CD4-positive, alpha-beta T cell treated with Interleukin-4 for 4 hours (primary cell): ENCODE results near the gene SARS2.
"Not testable (repeated sequence)": the region's sequence is repeated elsewhere in the genome, so short reads cannot be mapped to it uniquely, and the experiment has no call there.

Source experiments
- DNase-seq: peaks from one replicate; pipeline ENCODE4 v3.0.0-alpha.2; 2020

SARS2 gene

DNA sequence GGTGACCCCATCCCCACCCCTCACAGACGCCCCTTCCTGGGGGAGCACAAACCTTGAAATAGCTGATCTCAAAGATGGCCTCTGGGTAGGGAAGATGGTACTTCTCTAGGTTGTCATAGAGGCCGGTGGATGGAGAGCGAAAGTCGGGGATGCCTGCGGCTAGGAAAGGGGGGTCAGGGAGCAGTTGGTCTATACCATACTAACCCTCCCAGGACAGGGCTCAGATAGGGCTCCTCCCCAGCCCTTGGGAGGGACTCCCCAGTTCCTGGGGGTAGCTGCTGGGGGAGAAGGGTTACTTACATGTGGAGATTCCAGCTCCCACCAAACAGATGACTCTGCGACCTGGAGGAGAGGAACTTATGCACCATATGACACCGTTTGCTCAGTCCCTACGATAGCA, 40.8 kb downstream of the SARS2 start:
- DNase-seq: no peak

- no peak for DNase-seq
Observed at GRCh38 chr19:38888876-38889275, 41.7 kb downstream of the SARS2 start.

GRCh38 chr19:38884691-38885090, 45.9 kb downstream of the SARS2 start:
- not testable (repeated sequence) for DNase-seq

GRCh38 chr19:38883286-38883685, 47.3 kb downstream of the SARS2 start:
- DNase-seq: no peak

GRCh38 chr19:38880882-38881609, 49.5 kb downstream of the SARS2 start:
- no peak for DNase-seq

DNA sequence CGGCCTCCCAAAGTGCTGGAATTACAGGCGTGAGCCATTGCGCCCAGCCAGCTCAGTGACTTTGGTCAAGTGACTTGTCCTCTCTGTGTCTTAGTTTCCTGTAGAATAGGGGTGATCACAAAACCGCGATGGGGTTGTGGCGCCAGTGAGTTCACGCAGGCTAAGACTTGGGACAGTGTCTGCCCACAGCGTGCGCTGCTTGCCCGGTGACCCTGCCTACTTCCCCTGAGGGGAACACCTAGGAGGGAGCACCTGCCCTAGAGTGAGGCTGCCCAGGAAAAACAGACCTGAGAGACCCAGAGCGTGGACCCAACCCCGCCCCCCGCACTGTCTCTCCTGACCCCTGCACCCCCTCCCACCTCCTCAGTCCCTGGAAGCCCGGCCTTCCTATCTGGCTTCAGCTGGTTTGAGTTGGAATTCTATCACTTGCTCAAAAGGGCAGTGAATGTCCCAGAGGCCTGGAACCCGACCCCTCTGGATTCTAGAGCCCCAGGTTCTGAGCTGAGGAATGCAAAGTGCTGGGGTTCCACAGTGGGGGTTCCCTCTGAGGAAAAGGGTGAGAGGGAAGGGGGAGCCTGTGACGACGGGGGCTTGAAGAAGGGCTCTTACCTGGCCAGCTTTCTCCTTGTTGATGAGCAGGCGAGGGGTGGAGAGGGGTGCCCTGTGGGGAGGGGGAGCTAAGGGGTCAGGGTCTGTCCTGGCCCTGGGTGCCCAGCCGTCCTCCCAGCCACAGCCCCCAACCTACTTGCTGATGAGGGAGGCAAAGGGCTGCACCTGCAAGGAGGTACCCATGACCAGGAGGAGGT, 50.3 kb downstream of the SARS2 start:
- DNase-seq: no peak

- DNase-seq: no peak
Observed at GRCh38 chr19:38879400-38879751, 51.2 kb downstream of the SARS2 start.

- DNase-seq: no peak
Observed at GRCh38 chr19:38878575-38879399, 51.8 kb downstream of the SARS2 start.

DNA sequence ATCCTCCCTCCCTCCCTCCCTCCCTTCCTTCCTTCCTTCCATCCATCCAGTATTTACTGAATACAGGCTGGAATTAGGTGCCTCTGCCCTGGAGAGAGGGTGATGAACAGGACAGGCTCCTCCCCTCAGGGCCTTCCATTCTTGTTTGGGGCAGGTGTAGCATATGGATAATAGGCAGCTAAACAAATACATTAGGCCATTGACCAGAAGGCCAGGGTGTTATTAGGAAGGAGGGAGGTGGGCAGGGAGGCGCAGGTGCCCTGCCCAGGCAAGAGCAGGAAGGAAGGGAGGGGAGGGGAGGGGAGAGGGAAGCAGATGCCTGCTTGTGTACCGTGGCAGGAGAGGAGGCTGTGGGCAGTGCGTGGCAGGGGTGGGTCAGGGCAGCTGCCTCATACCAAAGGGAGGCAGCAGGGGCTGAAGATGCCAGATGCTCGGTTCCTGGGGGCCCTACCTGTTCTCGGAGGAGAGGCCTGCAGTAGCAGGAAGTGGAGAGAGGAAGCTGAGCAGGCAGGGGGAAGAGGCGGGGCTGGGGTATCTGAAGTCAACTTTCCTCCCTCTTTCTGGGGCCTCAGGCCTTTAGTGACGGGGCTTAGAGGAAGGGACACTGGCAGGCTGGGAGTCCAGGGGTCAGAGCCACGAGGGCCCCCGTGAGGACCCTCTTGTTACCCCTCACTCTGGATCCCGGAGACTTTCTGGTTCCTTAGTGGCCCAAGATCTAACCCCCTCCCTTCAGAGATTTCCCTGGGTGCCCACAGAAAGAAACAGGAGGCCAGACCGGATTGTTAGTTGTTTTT, 52.6 kb downstream of the SARS2 start, which contains the start of gene RINL:
Gene RINL, minus strand, starts transcription at position 495 of the 794 bp plus-strand sequence. CDS start 1,533 bp downstream, outside the sequence.
- DNase-seq: peak; percentile 77

GRCh38 chr19:38875656-38876395, 54.7 kb downstream of the SARS2 start:
- DNase-seq: no peak

- DNase-seq: not testable (repeated sequence)
Observed at GRCh38 chr19:38873400-38873799, 57.2 kb downstream of the SARS2 start.

- DNase-seq: no peak
Observed at GRCh38 chr19:38870612-38871011, 60.0 kb downstream of the SARS2 start.

DNA sequence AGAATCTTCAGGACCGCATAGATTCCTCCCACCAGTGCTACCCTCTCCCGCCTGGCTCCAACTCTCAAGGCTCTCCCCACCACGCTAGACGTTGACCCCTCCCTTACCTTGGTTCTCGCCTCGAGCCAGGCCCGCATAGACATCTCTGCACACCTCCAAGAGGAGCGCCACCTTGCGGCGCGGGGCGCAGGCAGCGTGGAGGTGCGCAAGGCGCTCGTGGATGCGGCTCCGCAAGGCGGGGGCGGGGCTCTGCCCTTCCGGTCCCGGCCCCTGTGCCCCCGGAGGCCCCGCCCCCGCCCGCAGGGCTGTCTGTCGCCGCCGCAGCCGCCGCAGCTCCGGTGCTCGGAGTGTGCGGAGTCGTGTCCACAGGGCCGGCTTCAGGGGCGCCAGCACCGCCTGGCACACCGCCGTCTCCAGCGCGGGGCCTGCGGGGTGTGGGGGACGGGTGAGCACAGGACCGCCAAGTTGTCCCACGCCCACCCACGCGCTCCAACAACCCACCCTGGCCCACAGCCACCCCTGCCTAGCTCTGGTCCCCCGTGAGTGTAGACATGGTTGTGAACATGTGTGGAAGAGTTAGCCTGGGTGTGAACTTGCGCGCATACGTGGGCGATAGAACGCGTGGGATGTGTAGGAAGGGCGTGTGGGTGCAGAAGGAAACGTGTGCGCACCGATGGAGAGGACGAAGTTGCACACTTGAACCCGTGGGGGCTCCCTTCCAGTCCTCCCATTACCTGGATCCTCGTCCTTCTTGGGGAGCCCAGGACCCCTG, 60.5 kb downstream of the SARS2 start:
- peak; percentile 93 for DNase-seq

DNA sequence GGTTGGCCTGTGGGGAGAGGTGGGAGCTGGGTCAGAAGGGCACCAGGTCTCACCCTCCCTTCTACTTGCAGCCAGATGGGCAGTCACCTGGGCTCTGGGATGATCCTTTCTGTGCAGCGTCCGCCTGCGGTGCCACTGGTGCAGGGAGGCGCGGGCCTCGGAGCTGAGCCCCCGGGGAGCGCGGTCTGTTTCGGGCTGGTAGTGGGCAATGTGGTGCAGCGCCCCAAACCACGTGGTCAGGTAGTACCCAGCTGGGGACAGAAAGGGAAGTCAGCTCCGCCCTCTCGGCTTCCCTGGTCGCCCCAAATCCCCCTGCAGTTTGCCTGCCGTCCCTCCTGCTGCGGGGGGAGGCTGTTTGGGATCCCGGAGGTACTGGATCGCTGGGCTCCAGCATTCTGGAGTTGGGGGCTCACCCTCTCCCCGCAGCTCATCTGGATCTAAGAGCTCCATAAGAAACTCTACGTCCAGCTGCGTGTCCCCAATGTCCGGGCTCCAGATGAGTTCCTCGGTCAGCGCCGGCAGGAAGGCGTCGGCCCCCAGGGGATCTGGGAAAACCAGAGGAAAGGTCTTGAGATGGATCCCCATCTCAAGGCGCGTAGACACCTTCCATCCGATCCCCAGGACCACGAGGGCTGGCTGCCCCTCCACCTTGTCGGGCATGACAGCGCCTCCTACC, 61.3 kb downstream of the SARS2 start:
- no peak for DNase-seq

DNA sequence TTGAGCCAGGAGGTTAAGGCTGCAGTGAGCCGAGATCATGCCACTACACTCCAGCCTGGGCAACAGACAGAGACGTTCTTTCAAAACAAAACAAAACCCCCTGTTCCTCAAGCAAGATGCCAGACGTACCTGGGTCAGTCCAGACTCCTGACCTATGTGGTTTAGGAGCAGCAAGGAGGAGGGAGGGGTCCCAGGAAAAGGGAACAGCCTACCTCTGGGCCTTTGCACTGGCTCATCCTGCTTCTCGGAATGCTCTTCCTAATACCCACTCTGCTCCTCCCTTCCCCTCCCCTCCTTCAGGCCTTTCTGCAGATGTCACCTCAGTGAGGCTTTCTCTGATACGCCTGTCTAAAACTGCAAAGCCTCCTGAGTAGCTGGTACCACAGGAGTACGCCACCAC, 62.0 kb downstream of the SARS2 start:
- DNase-seq: no peak

DNA sequence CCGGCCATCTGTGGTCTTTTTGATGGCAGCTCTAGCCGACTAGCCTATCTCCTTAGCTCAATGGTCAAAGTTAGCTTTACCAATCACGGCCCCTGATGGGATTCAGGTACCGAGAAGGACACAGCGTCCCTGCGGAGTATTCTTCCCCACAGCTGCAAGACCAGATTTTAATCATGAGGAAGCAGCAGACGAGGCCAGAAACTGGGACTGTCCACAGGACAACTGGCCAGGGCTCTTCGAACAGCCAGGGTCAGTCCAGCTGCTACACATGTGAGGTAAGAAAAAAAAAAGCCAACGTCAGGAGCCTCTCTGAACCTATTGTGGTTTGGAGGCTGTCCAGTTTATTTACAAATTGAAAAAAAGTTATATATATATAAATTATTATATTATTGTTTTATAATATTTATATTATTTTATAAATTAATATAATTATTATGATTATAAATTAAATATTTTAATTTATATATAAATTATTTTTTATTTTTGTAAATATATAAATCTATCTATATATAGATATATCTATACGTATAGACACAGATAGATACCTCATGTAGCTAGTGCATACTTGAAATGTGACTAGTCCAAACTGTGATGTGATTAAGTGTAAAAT, 63.3 kb downstream of the SARS2 start:
- DNase-seq: no peak
